ENCODE results near the gene DBNDD1.

GRCh38 chr16:89958596-89958995 is 60.7 kb downstream of the DBNDD1 start:
- no peak for TF ChIP-seq E2F1 (CRISPR knock-in tag; IDR thresholded peaks at IDR 0.05)
- no peak for TF ChIP-seq TP53 (CRISPR knock-in tag; IDR thresholded peaks at IDR 0.05)
- TF ChIP-seq IRF1 (CRISPR knock-in tag; IDR thresholded peaks at IDR 0.05), result no peak
- no peak for TF ChIP-seq MYBL2 (CRISPR knock-in tag; IDR thresholded peaks at IDR 0.05)
- TF ChIP-seq USF2 (CRISPR knock-in tag; IDR thresholded peaks at IDR 0.05), result peak; percentile 54; the same call in 1 of the 2 replicates
- no peak for TF ChIP-seq ZNF138 (CRISPR knock-in tag; conservative IDR thresholded peaks at IDR 0.05)
- TF ChIP-seq ATF2 (CRISPR knock-in tag; IDR thresholded peaks at IDR 0.05; ENCODE audit: borderline replicate concordance, low read depth), result no peak
- TF ChIP-seq JUN (CRISPR knock-in tag; IDR thresholded peaks at IDR 0.05), result no peak
- TF ChIP-seq ATF6 (CRISPR knock-in tag; IDR thresholded peaks at IDR 0.05), result no peak
- no peak for TF ChIP-seq CTCF (IDR thresholded peaks at IDR 0.05)
- TF ChIP-seq NFYB (CRISPR knock-in tag; conservative IDR thresholded peaks at IDR 0.05; ENCODE audit: low read depth), result no peak
- no peak for TF ChIP-seq PREB (CRISPR knock-in tag; IDR thresholded peaks at IDR 0.05; ENCODE audit: borderline replicate concordance)

Data from WTC11 (cell line).